GM18951 (cell line): Measurements from ENCODE around the gene PTPN21.

ENCODE experiments used
- POLR2A ChIP-seq: IDR thresholded peaks from 4 replicates; pipeline ENCODE4 v1.6.1; 2011; ENCODE audit warnings: mild to moderate bottlenecking; ENCODE audit not compliant: insufficient read length, insufficient read depth; ENCODE audit errors: extremely low read depth
- in situ Hi-C: fragments of 300-500 bp; cut with MboI; formaldehyde crosslinking; loops from one replicate; pipeline ENCODE4 v1.12.0; 2022; ENCODE audit warnings: low sequenced_read_pairs, mixed read lengths, inconsistent platforms; ENCODE audit not compliant: unreplicated experiment

The PTPN21 gene

GRCh38 chr14:88482524-88482923 is 72.3 kb downstream of the PTPN21 start:
- in situ Hi-C loops, result no loop called here
- TF ChIP-seq POLR2A, result no peak

GRCh38 chr14:88481794-88482193 is 73.0 kb downstream of the PTPN21 start:
- in situ Hi-C loops, result no loop called here
- TF ChIP-seq POLR2A, result no peak

GRCh38 chr14:88481059-88481458 is 73.7 kb downstream of the PTPN21 start:
- no peak for TF ChIP-seq POLR2A
- in situ Hi-C loops, result no loop called here

GRCh38 chr14:88479574-88479987 is 75.2 kb downstream of the PTPN21 start:
- TF ChIP-seq POLR2A, result no peak
- in situ Hi-C loops, result no loop called here

GRCh38 chr14:88478931-88479330 is 75.9 kb downstream of the PTPN21 start:
- no peak for TF ChIP-seq POLR2A
- in situ Hi-C loops, result no loop called here

- TF ChIP-seq POLR2A, result no peak
- in situ Hi-C loops, result no loop called here
Measured at GRCh38 chr14:88477513-88478250, 77.1 kb downstream of the PTPN21 start.

- TF ChIP-seq POLR2A, result no peak
- in situ Hi-C loops, result no loop called here
Measured at GRCh38 chr14:88476825-88477224, 78.0 kb downstream of the PTPN21 start.

GRCh38 chr14:88476214-88476774 is 78.5 kb downstream of the PTPN21 start:
- in situ Hi-C loops, result no loop called here

GRCh38 chr14:88473791-88474190 is 81.0 kb downstream of the PTPN21 start:
- no peak for TF ChIP-seq POLR2A
- in situ Hi-C loops, result no loop called here

More at GRCh38 chr14:88476214-88476774, 78.5 kb downstream of the PTPN21 start:
- no peak for TF ChIP-seq POLR2A

- in situ Hi-C loops, result no loop called here
Measured at GRCh38 chr14:88470542-88471440, 84.0 kb downstream of the PTPN21 start.

GRCh38 chr14:88468406-88468805 is 86.4 kb downstream of the PTPN21 start:
- in situ Hi-C loops, result no loop called here

More at GRCh38 chr14:88470542-88471440, 84.0 kb downstream of the PTPN21 start:
- TF ChIP-seq POLR2A, result no peak

GRCh38 chr14:88463318-88463717 is 91.5 kb downstream of the PTPN21 start:
- no peak for TF ChIP-seq POLR2A
- in situ Hi-C loops, result no loop called here

More at GRCh38 chr14:88468406-88468805, 86.4 kb downstream of the PTPN21 start:
- no peak for TF ChIP-seq POLR2A

- no peak for TF ChIP-seq POLR2A
- in situ Hi-C loops, result no loop called here
Measured at GRCh38 chr14:88454886-88455285, 99.9 kb downstream of the PTPN21 start.
